Liver (tissue), 9 donors: Measurements from ENCODE around the gene TCTA. TPM values are rescaled to one million over a fixed set of nuclear protein-coding genes. Genes with fewer than 3 reads are reported as not detected.

Experiments used
- DNase-seq: peaks from one replicate; pipeline ENCODE4 v3.0.0-alpha.2; 2017; ENCODE audit warnings: low spot score
- H3K27ac ChIP-seq, 2 donors: one replicate each; pipeline ENCODE4 v1.7.0; 2013; ENCODE audit warnings: inconsistent platforms in 2 of 2, low read length in 2 of 2, control low read depth in 1 of 2, low read depth in 1 of 2, mild to moderate bottlenecking in 1 of 2
- H3K27me3 ChIP-seq, 4 donors: one replicate each; pipeline versions ENCODE4 v1.6.1 to v1.7.0; 2013; ENCODE audit warnings: low read length in 3 of 4, inconsistent platforms in 1 of 4, mild to moderate bottlenecking in 1 of 4, moderate library complexity in 1 of 4; ENCODE audit not compliant: control insufficient read depth in 4 of 4, insufficient read depth in 4 of 4
- H3K36me3 ChIP-seq, 4 donors: one replicate each; pipeline versions ENCODE4 v1.6.1 to v1.7.0; 2013; ENCODE audit warnings: low read length in 3 of 4, mild to moderate bottlenecking in 3 of 4, low read depth in 1 of 4, moderate library complexity in 1 of 4; ENCODE audit not compliant: control insufficient read depth in 4 of 4, insufficient read depth in 3 of 4
- H3K4me1 ChIP-seq, 4 donors: one replicate each; pipeline versions ENCODE4 v1.6.1 to v1.7.0; 2013; ENCODE audit warnings: low read length in 3 of 4, mild to moderate bottlenecking in 3 of 4, moderate library complexity in 1 of 4; ENCODE audit not compliant: control insufficient read depth in 4 of 4, insufficient read depth in 4 of 4
- H3K4me3 ChIP-seq, 3 donors: one replicate each; pipeline versions ENCODE4 v1.6.1 to v1.7.0; 2013; ENCODE audit warnings: low read length in 3 of 3, control low read depth in 1 of 3, low read depth in 1 of 3, mild to moderate bottlenecking in 1 of 3
- H3K9ac ChIP-seq, 2 donors: one replicate each; pipeline ENCODE4 v1.7.0; 2013; ENCODE audit warnings: low read length in 2 of 2, mild to moderate bottlenecking in 2 of 2, moderate library complexity in 2 of 2, control low read depth in 1 of 2, low read depth in 1 of 2
- H3K9me3 ChIP-seq, 4 donors: one replicate each; pipeline versions ENCODE4 v1.6.1 to v1.7.0; 2013; ENCODE audit warnings: low read length in 3 of 4; ENCODE audit not compliant: control insufficient read depth in 4 of 4
- FOXA1 ChIP-seq: IDR thresholded peaks from 2 replicates; pipeline ENCODE4 v1.6.1; 2016; ENCODE audit warnings: antibody characterized with exemption
- GABPA ChIP-seq, 2 donors: IDR thresholded peaks in 1 of 2; conservative IDR thresholded peaks in 1 of 2; 2 replicates each; pipeline ENCODE4 v1.6.1; 2016; ENCODE audit warnings: antibody characterized with exemption in 2 of 2, mild to moderate bottlenecking in 1 of 2, moderate library complexity in 1 of 2
- HNF4A ChIP-seq, 2 donors: conservative IDR thresholded peaks; 2 replicates each; pipeline ENCODE4 v1.6.1; 2016; ENCODE audit warnings: antibody characterized with exemption in 2 of 2, mild to moderate bottlenecking in 2 of 2
- NR2F2 ChIP-seq: IDR thresholded peaks from 2 replicates; pipeline ENCODE4 v1.6.1; 2016; ENCODE audit warnings: antibody characterized with exemption
- RAD21 ChIP-seq, 2 donors: IDR thresholded peaks; 2 replicates each; pipeline ENCODE4 v1.6.1; 2016; ENCODE audit warnings: antibody characterized with exemption in 2 of 2, mild to moderate bottlenecking in 2 of 2
- REST ChIP-seq: IDR thresholded peaks from 2 replicates; pipeline ENCODE4 v1.6.1; 2016; ENCODE audit warnings: antibody characterized with exemption, mild to moderate bottlenecking
- RXRA ChIP-seq, 2 donors: IDR thresholded peaks; 2 replicates each; pipeline ENCODE4 v1.6.1; 2017 to 2018; ENCODE audit warnings: antibody characterized with exemption in 2 of 2, mild to moderate bottlenecking in 1 of 2
- SP1 ChIP-seq: IDR thresholded peaks from 2 replicates; pipeline ENCODE4 v1.6.1; 2018; ENCODE audit warnings: antibody characterized with exemption, mild to moderate bottlenecking
- TAF1 ChIP-seq: conservative IDR thresholded peaks from 2 replicates; pipeline ENCODE4 v1.6.1; 2016; ENCODE audit warnings: antibody characterized with exemption, mild to moderate bottlenecking
- YY1 ChIP-seq: IDR thresholded peaks from 2 replicates; pipeline ENCODE4 v1.6.1; 2016; ENCODE audit warnings: antibody characterized with exemption, mild to moderate bottlenecking
- ZBTB33 ChIP-seq: IDR thresholded peaks from 2 replicates; pipeline ENCODE4 v1.6.1; 2016; ENCODE audit warnings: antibody characterized with exemption
- WGBS: extraction: QIAGEN DNeasy Blood & Tissue Kit; methylation state at CpG from one replicate; pipeline ENCODE4 v1.1.7; 2013; 5-methylcytosine and 5-hydroxymethylcytosine counted together
- polyA plus RNA-seq, 2 donors: library from polyadenylated mRNA; stranded (reverse) in 1 of 2; unstranded in 1 of 2; fragments of 200-250 nt in 1 of 2; fragments of >200 nt in 1 of 2; fragmentation: Nextera tagmentation in 1 of 2; extraction: Ambion mirVana in 1 of 2; gene quantifications; one replicate each; pipeline versions ENCODE4 v1.2.1 to v1.2.3, GENCODE V29; 2013 to 2015
- total RNA-seq, 2 donors: library from RNA; depleted of rRNA; stranded (reverse); fragments of >200 nt; gene quantifications; one replicate each; pipeline ENCODE4 v1.2.3, GENCODE V29; 2014
- TF ChIP-seq, protein P1 (sequence below): IDR thresholded peaks from 2 replicates; pipeline ENCODE4 v1.6.1; 2016; ENCODE audit warnings: antibody characterized with exemption
- TF ChIP-seq, protein P2 (sequence below): fragments of 150-350 bp; IDR thresholded peaks from 2 replicates; pipeline ENCODE4 v1.5.1; 2017; ENCODE audit warnings: improper control_type of control experiment, low read depth, low read length; ENCODE audit not compliant: missing input control
- TF ChIP-seq, protein P3 (sequence below): IDR thresholded peaks from 2 replicates; pipeline ENCODE4 v1.6.1; 2016; ENCODE audit warnings: antibody characterized with exemption
- donor health status: healthy.
- donor health status: healthy.
- donor health status: healthy.
- donor health status: healthy.
- donor health status: healthy.

Gene TCTA
- total and polyA plus RNA-seq, 4 donors: 13.6 to 28.2 (median 24.6) TPM

DNA sequence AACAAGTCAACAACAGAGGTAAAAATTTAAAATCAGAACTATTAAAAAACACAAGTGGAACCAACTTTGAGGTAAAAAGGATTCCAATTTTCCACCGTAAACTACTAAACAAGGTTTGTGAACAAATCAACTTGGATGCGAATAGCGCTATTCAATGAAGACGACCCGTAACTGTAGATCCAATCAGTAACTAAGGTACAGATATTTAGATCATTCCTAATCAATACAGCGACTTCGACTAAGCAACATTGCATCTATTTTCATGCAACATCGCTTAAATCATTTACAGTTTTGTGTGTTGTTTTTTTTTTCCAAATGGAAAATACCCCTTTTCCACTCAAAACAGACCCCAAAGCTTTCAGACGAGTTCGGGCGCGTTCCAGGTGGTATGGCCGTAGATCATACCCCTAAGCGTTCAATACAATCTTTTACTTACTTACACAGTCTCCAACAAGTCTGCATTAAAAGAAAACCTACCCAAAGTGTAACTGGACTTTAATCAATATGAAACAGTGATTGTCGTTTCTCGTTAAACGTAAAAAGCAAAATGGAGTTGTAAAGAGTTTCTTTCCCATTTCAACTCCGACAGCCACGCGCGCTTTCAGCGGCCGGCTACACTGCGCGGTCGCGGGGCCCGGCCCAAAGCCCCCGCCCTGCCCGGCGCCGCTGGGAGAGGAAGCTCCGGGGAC, 1.2 kb upstream of the TCTA start:
- under 1% methylated on average over 33 of the region's 33 CpGs for WGBS
- Histone ChIP-seq H3K9me3 (no peaks in the 10 kb centered on the region), H3K4me3 (peak overlapping the region; percentile 77 to 98 (median 93)), H3K27ac (peak overlapping the region; percentile 58 to 93), H3K9ac (peak overlapping the region; percentile 93 to 96), H3K27me3 (no peaks in the 10 kb centered on the region), H3K36me3 (peaks cover 0 to 4% (median 2%) of the 10 kb centered on the region in 4 donors), H3K4me1 (peaks cover 7 to 39% (median 30%) of the 10 kb centered on the region in 4 donors)
- TF ChIP-seq YY1 (peak; percentile 16), RXRA (IDR thresholded peaks at IDR 0.05) (no peak), RAD21 (IDR thresholded peaks at IDR 0.05) (no peak)
- DNase-seq: no peak

DNA sequence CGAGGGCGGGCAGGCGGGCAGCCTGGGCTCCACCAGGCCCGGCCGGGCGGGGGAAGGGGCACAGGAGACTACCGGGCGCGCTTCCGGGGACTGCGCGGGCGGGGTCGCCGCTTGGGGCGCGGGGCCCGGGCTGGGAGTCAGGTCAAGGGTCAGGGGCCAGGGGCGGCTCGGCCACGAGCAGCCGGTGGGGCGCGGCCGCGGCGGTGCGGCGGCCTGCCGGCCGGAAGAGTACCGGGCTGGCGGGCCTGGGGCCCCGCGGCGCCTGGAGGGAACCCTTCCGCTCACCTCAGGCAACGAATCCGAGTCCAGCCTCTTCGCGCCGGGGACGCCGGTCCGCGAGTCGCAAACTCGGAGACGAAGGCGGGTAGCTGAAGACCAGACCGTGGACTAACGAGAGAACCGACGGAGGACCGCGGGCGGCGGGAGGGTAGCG, 672 bp upstream of the TCTA start:
- TF ChIP-seq GABPA (IDR thresholded peaks at IDR 0.05 in 1 of 2, conservative IDR thresholded peaks at IDR 0.05 in 1 of 2) (no peak), HNF4A (conservative IDR thresholded peaks at IDR 0.05) (no peak), YY1 (no peak), RXRA (IDR thresholded peaks at IDR 0.05) (no peak), TAF1 (no peak), REST (no peak), SP1 (no peak), ZBTB33 (no peak), NR2F2 (no peak), FOXA1 (no peak)
- TF ChIP-seq, protein P1, sequence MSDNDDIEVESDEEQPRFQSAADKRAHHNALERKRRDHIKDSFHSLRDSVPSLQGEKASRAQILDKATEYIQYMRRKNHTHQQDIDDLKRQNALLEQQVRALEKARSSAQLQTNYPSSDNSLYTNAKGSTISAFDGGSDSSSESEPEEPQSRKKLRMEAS: no peak
- TF ChIP-seq, protein P2, sequence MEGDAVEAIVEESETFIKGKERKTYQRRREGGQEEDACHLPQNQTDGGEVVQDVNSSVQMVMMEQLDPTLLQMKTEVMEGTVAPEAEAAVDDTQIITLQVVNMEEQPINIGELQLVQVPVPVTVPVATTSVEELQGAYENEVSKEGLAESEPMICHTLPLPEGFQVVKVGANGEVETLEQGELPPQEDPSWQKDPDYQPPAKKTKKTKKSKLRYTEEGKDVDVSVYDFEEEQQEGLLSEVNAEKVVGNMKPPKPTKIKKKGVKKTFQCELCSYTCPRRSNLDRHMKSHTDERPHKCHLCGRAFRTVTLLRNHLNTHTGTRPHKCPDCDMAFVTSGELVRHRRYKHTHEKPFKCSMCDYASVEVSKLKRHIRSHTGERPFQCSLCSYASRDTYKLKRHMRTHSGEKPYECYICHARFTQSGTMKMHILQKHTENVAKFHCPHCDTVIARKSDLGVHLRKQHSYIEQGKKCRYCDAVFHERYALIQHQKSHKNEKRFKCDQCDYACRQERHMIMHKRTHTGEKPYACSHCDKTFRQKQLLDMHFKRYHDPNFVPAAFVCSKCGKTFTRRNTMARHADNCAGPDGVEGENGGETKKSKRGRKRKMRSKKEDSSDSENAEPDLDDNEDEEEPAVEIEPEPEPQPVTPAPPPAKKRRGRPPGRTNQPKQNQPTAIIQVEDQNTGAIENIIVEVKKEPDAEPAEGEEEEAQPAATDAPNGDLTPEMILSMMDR: no peak
- TF ChIP-seq, protein P3, sequence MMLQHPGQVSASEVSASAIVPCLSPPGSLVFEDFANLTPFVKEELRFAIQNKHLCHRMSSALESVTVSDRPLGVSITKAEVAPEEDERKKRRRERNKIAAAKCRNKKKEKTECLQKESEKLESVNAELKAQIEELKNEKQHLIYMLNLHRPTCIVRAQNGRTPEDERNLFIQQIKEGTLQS: no peak
- H3K36me3 ChIP-seq: peaks cover 0 to 6% (median 2%) of the 10 kb centered on the region in 4 donors
- H3K4me1 ChIP-seq: peaks cover 8 to 38% (median 28%) of the 10 kb centered on the region in 4 donors
- under 1% methylated on average over 59 of the region's 59 CpGs for WGBS
- no peak for DNase-seq
- peak overlapping the region; percentile 79 to 96 for H3K9ac ChIP-seq
- H3K27me3 ChIP-seq: no peaks in the 10 kb centered on the region
- H3K4me3 ChIP-seq: peak overlapping the region; percentile 77 to 98 (median 93)
- no peaks in the 10 kb centered on the region for H3K9me3 ChIP-seq
- H3K27ac ChIP-seq: peak overlapping the region; percentile 58 to 93
